ENCODE data around the gene SGMS2.

SGMS2 gene

GRCh38 chr4:107853444-107854355, 29.0 kb downstream of the SGMS2 start:
- peak overlapping the region; percentile 30 for H3K4me3 ChIP-seq (replicated peaks; ENCODE audit: low read depth, low read length)
- peak; percentile 82 for DNase-seq (ENCODE audit: low read depth)
- TF ChIP-seq CTCF (IDR thresholded peaks at IDR 0.05; ENCODE audit: low read length, missing control alignments): no peak

- peak; percentile 71 for DNase-seq (ENCODE audit: low read depth)
- H3K4me3 ChIP-seq (replicated peaks; ENCODE audit: low read depth, low read length): peak overlapping the region; percentile 30
- TF ChIP-seq CTCF (IDR thresholded peaks at IDR 0.05; ENCODE audit: low read length, missing control alignments): no peak
Measured at GRCh38 chr4:107854356-107855022, 29.8 kb downstream of the SGMS2 start.

- no peak for TF ChIP-seq CTCF (IDR thresholded peaks at IDR 0.05; ENCODE audit: low read length, missing control alignments)
- DNase-seq (ENCODE audit: low read depth): no peak
- no peak overlapping the region for H3K4me3 ChIP-seq (replicated peaks; ENCODE audit: low read depth, low read length)
Measured at GRCh38 chr4:107855723-107856122, 31.0 kb downstream of the SGMS2 start.

- DNase-seq (ENCODE audit: low read depth): no peak
- no peak overlapping the region for H3K4me3 ChIP-seq (replicated peaks; ENCODE audit: low read depth, low read length)
- TF ChIP-seq CTCF (IDR thresholded peaks at IDR 0.05; ENCODE audit: low read length, missing control alignments): no peak
Measured at GRCh38 chr4:107856901-107857300, 32.2 kb downstream of the SGMS2 start.

- TF ChIP-seq CTCF (IDR thresholded peaks at IDR 0.05; ENCODE audit: low read length, missing control alignments): no peak
- H3K4me3 ChIP-seq (replicated peaks; ENCODE audit: low read depth, low read length): no peak overlapping the region
- DNase-seq (ENCODE audit: low read depth): no peak
Measured at GRCh38 chr4:107857741-107858140, 33.0 kb downstream of the SGMS2 start.

GRCh38 chr4:107858158-107858742, 33.5 kb downstream of the SGMS2 start:
- no peak for DNase-seq (ENCODE audit: low read depth)
- H3K4me3 ChIP-seq (replicated peaks; ENCODE audit: low read depth, low read length): no peak overlapping the region
- no peak for TF ChIP-seq CTCF (IDR thresholded peaks at IDR 0.05; ENCODE audit: low read length, missing control alignments)

Measured in fibroblast of pulmonary artery (primary cell).